T-helper 2 cell (primary cell): Measurements from ENCODE around the gene WWTR1.

Experiments
- DNase-seq, 5 experiments: peaks; one replicate each; pipeline versions ENCODE4 v3.0.0 to v3.0.0-alpha.2; 2012 to 2022

The WWTR1 gene

GRCh38 chr3:149527531-149528339 is 130.1 kb downstream of the WWTR1 start:
- DNase-seq: no peak

GRCh38 chr3:149523512-149524299 is 134.1 kb downstream of the WWTR1 start:
- DNase-seq: no peak

- DNase-seq: no peak
Measured at GRCh38 chr3:149519912-149520311, 137.9 kb downstream of the WWTR1 start.

- DNase-seq: no peak
Measured at GRCh38 chr3:149516920-149517319, 140.9 kb downstream of the WWTR1 start.

- DNase-seq: no peak
Measured at GRCh38 chr3:149515249-149515648, 142.6 kb downstream of the WWTR1 start.

GRCh38 chr3:149514471-149514870 is 143.4 kb downstream of the WWTR1 start:
- no peak for DNase-seq

- peak in 1 of 5 experiments; percentile 45 for DNase-seq
Measured at GRCh38 chr3:149512073-149512782, 145.6 kb downstream of the WWTR1 start.

GRCh38 chr3:149511040-149511626 is 146.7 kb downstream of the WWTR1 start:
- no peak for DNase-seq

- no peak for DNase-seq
Measured at GRCh38 chr3:149510480-149510879, 147.3 kb downstream of the WWTR1 start.

GRCh38 chr3:149509526-149509925 is 148.3 kb downstream of the WWTR1 start:
- DNase-seq: no peak

- DNase-seq: peak in 1 of 5 experiments; percentile 44
Measured at GRCh38 chr3:149507491-149508324, 150.1 kb downstream of the WWTR1 start.

- no peak for DNase-seq
Measured at GRCh38 chr3:149506965-149507364, 150.9 kb downstream of the WWTR1 start.

GRCh38 chr3:149506540-149506939 is 151.3 kb downstream of the WWTR1 start:
- DNase-seq: no peak

GRCh38 chr3:149502438-149502837 is 155.4 kb downstream of the WWTR1 start:
- no peak for DNase-seq

- DNase-seq: no peak
Measured at GRCh38 chr3:149501524-149501923, 156.3 kb downstream of the WWTR1 start.

- no peak for DNase-seq
Measured at GRCh38 chr3:149497966-149498670, 159.7 kb downstream of the WWTR1 start.

GRCh38 chr3:149496891-149497290 is 160.9 kb downstream of the WWTR1 start:
- DNase-seq: no peak

- DNase-seq: no peak
Measured at GRCh38 chr3:149495581-149496125, 162.2 kb downstream of the WWTR1 start.

GRCh38 chr3:149494759-149495580 is 162.9 kb downstream of the WWTR1 start:
- DNase-seq: no peak
